ENCODE results near the gene RAMP2. TPM values are rescaled to one million over a fixed set of nuclear protein-coding genes. Genes with fewer than 3 reads are reported as not detected.

RAMP2 gene
- total RNA-seq, 6 donors from 2014 or later, result 12.2 to 120 (median 55.8) TPM; not detected in 1

- 100% methylated on average over 1 of the region's 1 CpG for WGBS, 2 donors
- TF ChIP-seq EP300 (IDR thresholded peaks at IDR 0.05) (no peak), POLR2A (IDR thresholded peaks at IDR 0.05) (no peak), CTCF (IDR thresholded peaks at IDR 0.05) (no peak), POLR2AphosphoS5 (IDR thresholded peaks at IDR 0.05) (no peak)
- Histone ChIP-seq H3K36me3 (peaks cover 3 to 21% (median 15%) of the 10 kb centered on the region in 4 donors), H3K9me3 (no peaks in the 10 kb centered on the region), H3K27ac (no peak overlapping the region), H3K27me3 (no peaks in the 10 kb centered on the region), H3K4me1 (no peaks in the 10 kb centered on the region), H3K4me3 (no peak overlapping the region)
- DNase-seq (no peak), ATAC-seq (ENCODE audit: low FRiP score in 2 of 2) (no peak)
Observed at GRCh38 chr17:42806249-42806648, 45.2 kb downstream of the RAMP2 start.

GRCh38 chr17:42809250-42809649 is 48.2 kb downstream of the RAMP2 start:
- Histone ChIP-seq H3K4me3 (no peak overlapping the region), H3K4me1 (no peaks in the 10 kb centered on the region), H3K27me3 (no peaks in the 10 kb centered on the region), H3K27ac (no peak overlapping the region), H3K9me3 (no peaks in the 10 kb centered on the region), H3K36me3 (peaks cover 15 to 49% (median 36%) of the 10 kb centered on the region in 4 donors)
- TF ChIP-seq POLR2AphosphoS5 (IDR thresholded peaks at IDR 0.05) (no peak), POLR2A (IDR thresholded peaks at IDR 0.05) (no peak), CTCF (IDR thresholded peaks at IDR 0.05) (no peak), EP300 (IDR thresholded peaks at IDR 0.05) (no peak)
- WGBS, 2 donors, result 13 to 25% methylated on average over 3 of the region's 3 CpGs
- ATAC-seq (ENCODE audit: low FRiP score in 2 of 2), result peak in 1 of 2 donors; percentile 75
- DNase-seq, result peak in 1 of 2 donors; percentile 31

Small RNA genes within 50 kb of the gene (small RNA-seq; reads per million reads assigned to genes)
- gene HMGN2P15, result 0 reads per million in 4 donors

Other genes starting within 250 kb of the RAMP2 start
- 10 to 100 TPM; 36.7 to 97.4 (median 68.4) TPM for gene NAGLU, start 225.0 kb upstream of the RAMP2 start, total RNA-seq
- 1 to 10 TPM in 5 of 6 donors, not detected in 1; 1.3 to 6.3 (median 1.7) TPM for gene HSD17B1, start 208.3 kb upstream of the RAMP2 start, total RNA-seq
- 10 to 100 TPM; 34.7 to 71.1 (median 51.4) TPM for gene COASY, start 199.1 kb upstream of the RAMP2 start, total RNA-seq
- 100 to 1,000 TPM in 1 of 6 donors, 10 to 100 TPM in 5; 61.8 to 104 (median 83.5) TPM for gene MLX, start 194.1 kb upstream of the RAMP2 start, total RNA-seq
- 1 to 10 TPM in 5 of 6 donors, not detected in 1; 1.9 to 6.8 (median 3.8) TPM for gene PSMC3IP, start 183.5 kb upstream of the RAMP2 start, total RNA-seq
- 10 to 100 TPM; 47.1 to 89.7 (median 59.9) TPM for gene RETREG3, start 151.9 kb upstream of the RAMP2 start, total RNA-seq
- 10 to 100 TPM; 27.3 to 55.4 (median 31.8) TPM for gene TUBG1, start 151.5 kb upstream of the RAMP2 start, total RNA-seq
- 100 to 1,000 TPM in 1 of 6 donors, 10 to 100 TPM in 5; 12.4 to 104 (median 15.2) TPM for gene TUBG2, start 101.9 kb upstream of the RAMP2 start, total RNA-seq
- gene PLEKHH3, start 84.2 kb upstream of the RAMP2 start, total RNA-seq, result 10 to 100 TPM; 18.4 to 93.2 (median 28.4) TPM
- 1 to 10 TPM in 4 of 6 donors, under 1 TPM in 2; 0.30 to 2.2 (median 1.4) TPM for gene CCR10, start 79.4 kb upstream of the RAMP2 start, total RNA-seq
- 10 to 100 TPM in 1 of 6 donors, 1 to 10 TPM in 5; 1.7 to 37.7 (median 4.3) TPM for gene CNTNAP1, start 78.7 kb upstream of the RAMP2 start, total RNA-seq
- 100 to 1,000 TPM in 1 of 6 donors, 10 to 100 TPM in 5; 30.7 to 122 (median 55.0) TPM for gene EZH1, start 16.2 kb upstream of the RAMP2 start, total RNA-seq
- 10 to 100 TPM; 19.0 to 54.6 (median 36.7) TPM for gene VPS25, start 12.2 kb downstream of the RAMP2 start, total RNA-seq
- gene WNK4, start 19.4 kb downstream of the RAMP2 start, total RNA-seq, result 1 to 10 TPM in 1 of 6 donors, under 1 TPM in 3, not detected in 2; 0.15 to 1.8 (median 0.26) TPM
- 10 to 100 TPM; 23.3 to 95.3 (median 67.4) TPM for gene COA3, start 37.5 kb downstream of the RAMP2 start, total RNA-seq
- gene CNTD1, start 37.6 kb downstream of the RAMP2 start, total RNA-seq, result 1 to 10 TPM in 1 of 6 donors, under 1 TPM in 4, not detected in 1; 0.22 to 1.2 (median 0.39) TPM
- 100 to 1,000 TPM in 3 of 6 donors, 10 to 100 TPM in 3; 83.0 to 167 (median 101) TPM for gene BECN1, start 63.1 kb downstream of the RAMP2 start, total RNA-seq
- 100 to 1,000 TPM in 1 of 6 donors, 10 to 100 TPM in 5; 67.5 to 102 (median 75.8) TPM for gene PSME3, start 72.2 kb downstream of the RAMP2 start, total RNA-seq
- gene AOC2, start 83.4 kb downstream of the RAMP2 start, total RNA-seq, result 1 to 10 TPM; 1.5 to 5.2 (median 2.9) TPM
- 100 to 1,000 TPM in 4 of 6 donors, 10 to 100 TPM in 2; 76.9 to 210 (median 111) TPM for gene AOC3, start 90.0 kb downstream of the RAMP2 start, total RNA-seq
- gene G6PC1, start 139.6 kb downstream of the RAMP2 start, total RNA-seq, result not detected
- gene AARSD1, start 203.2 kb downstream of the RAMP2 start, total RNA-seq, result 10 to 100 TPM; 10.9 to 70.2 (median 23.6) TPM
- gene PTGES3L, start 218.9 kb downstream of the RAMP2 start, total RNA-seq, result 1 to 10 TPM in 2 of 6 donors, under 1 TPM in 3, not detected in 1; 0.11 to 7.3 (median 0.76) TPM
- 10 to 100 TPM; 13.6 to 26.2 (median 17.5) TPM for gene RUNDC1, start 219.3 kb downstream of the RAMP2 start, total RNA-seq
- 1,000 to 10,000 TPM in 2 of 6 donors, 100 to 1,000 TPM in 4; 534 to 1,192 (median 783) TPM for gene RPL27, start 237.2 kb downstream of the RAMP2 start, total RNA-seq
- gene IFI35, start 245.6 kb downstream of the RAMP2 start, total RNA-seq, result 10 to 100 TPM; 17.8 to 69.0 (median 45.4) TPM